Measurements from ENCODE around the gene ZNHIT2.

DNA sequence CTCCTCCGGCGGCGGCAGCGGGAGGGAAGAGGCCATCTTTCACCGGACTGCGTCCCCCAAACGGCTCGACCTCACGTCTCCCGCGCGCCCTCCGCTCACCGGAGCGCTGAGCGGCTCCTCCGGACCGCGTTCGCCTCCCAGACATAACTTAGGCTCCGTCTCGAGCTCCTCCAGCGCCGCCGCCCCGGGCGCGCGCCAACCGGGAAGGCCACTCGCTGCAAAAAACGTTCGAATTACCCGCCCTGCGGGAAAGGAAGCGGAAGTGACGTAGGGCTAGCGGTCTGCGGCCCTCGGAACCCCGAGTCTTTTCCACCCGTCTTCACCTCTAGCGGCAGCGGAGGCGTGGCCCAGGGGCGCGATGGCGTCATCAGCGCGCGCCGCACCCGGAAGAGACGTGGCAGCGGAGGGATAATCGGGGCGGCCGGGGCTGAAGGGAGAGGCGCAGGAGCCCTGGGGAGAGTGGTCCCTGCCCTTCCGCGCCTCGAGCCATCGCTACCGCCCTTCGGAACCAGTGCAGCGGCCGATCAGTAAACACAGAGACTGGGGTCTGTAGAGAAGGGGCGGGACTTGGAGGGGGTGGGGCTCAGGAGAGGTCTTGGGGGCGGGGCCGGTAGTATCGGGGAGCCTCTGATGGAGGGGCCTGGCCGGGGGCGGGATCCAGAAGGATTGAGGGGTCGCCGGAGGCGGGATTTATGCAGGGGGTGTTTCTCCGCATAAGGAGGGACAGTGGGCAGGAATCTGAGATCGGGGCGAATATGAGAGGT, 33.5 kb downstream of the ZNHIT2 start, which contains the start of the genes CDCA5 and ZFPL1:
- TF ChIP-seq POLR2A (IDR thresholded peaks at IDR 0.05; ENCODE audit: low read depth) (no peak), CTCF (IDR thresholded peaks at IDR 0.05) (peak in 1 of 3 experiments; percentile 28), POLR2AphosphoS5 (IDR thresholded peaks at IDR 0.05) (peak; percentile 96 to 99)
